Measurements from ENCODE around the gene RAB11FIP2.

Gene RAB11FIP2

DNA sequence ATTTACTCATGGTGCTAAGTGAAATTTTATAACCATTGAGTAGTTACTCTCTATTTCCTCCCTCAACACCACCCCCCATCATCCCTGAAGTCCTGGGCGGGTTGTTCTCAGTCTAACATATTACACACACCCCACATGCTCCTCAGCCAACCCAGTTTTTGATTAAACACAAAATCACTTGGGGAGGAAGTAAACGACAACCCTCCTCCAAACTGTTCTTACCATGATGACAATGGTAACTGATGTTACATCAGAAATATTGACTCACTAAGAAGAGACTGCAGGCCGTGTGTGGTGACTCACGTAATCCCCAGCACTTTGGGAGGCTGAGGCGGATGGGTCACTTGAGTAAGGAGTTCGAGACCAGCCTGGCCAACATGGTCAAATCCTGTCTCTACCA, 44.2 kb downstream of the RAB11FIP2 start:
- DNase-seq (ENCODE audit: insufficient read length, low spot score) = no peak
- no peak for FAIRE-seq
- TF ChIP-seq, protein P1, sequence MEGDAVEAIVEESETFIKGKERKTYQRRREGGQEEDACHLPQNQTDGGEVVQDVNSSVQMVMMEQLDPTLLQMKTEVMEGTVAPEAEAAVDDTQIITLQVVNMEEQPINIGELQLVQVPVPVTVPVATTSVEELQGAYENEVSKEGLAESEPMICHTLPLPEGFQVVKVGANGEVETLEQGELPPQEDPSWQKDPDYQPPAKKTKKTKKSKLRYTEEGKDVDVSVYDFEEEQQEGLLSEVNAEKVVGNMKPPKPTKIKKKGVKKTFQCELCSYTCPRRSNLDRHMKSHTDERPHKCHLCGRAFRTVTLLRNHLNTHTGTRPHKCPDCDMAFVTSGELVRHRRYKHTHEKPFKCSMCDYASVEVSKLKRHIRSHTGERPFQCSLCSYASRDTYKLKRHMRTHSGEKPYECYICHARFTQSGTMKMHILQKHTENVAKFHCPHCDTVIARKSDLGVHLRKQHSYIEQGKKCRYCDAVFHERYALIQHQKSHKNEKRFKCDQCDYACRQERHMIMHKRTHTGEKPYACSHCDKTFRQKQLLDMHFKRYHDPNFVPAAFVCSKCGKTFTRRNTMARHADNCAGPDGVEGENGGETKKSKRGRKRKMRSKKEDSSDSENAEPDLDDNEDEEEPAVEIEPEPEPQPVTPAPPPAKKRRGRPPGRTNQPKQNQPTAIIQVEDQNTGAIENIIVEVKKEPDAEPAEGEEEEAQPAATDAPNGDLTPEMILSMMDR (IDR thresholded peaks at IDR 0.05; ENCODE audit: insufficient read depth, missing control alignments) = no peak

DNA sequence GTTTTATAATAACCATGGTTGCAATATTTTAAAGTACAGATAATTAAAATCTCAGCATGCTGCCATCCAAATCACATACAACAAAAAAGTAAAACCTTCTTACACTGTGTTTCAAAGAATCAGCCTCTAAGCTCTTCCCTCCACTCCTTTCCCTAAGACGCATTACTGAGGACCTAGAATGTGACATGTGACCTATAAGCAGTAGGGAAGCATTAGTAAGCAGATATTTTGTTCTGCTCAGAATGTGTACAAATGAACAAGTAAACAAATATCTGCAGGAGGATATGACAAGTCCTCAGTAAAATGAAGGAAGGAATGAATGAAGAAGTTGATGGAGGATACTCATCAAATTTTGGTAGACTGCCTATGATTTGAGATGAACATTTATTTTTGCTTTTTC, 49.1 kb downstream of the RAB11FIP2 start:
- no peak for FAIRE-seq
- TF ChIP-seq, protein P1 (IDR thresholded peaks at IDR 0.05; ENCODE audit: insufficient read depth, missing control alignments) = no peak
- DNase-seq (ENCODE audit: insufficient read length, low spot score) = no peak

DNA sequence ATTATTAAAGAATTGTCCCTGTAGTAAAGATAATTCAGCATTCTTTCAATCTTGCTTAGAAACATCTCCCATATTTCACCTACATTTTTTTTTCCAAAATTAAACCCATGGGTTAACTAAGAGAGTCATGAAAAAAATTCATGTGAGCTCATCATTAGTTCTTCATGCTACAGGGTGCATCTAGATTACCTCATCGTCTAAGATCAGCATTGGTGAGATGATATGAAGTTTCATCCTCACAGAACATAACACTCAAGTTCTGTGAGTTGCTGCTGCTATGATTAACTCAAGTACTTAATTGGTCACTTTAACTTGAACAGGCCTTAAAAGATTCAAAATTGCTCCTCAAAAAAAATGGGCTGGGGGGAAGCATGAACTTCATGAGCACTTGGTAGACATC, 50.0 kb downstream of the RAB11FIP2 start:
- FAIRE-seq (no peak), DNase-seq (ENCODE audit: insufficient read length, low spot score) (no peak)
- TF ChIP-seq, protein P1 (IDR thresholded peaks at IDR 0.05; ENCODE audit: insufficient read depth, missing control alignments) = no peak

DNA sequence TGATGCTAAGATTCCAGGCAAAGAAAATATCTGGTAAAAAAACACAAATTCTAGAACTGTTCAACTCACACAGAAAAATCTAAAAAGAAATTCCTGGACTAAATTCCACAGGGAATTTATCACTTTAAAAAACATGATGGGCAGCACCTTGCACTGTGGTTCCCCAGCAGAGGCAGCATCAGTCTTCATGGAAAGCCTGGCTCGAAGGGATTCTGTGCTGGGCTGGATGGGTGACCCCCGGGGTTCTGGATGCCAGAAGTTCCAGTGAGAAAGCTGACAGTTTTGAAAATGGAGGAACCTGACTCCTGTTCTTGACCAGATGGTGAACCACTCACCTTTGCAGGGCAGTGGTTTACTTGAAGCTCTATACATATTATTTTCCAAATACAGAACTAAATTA, 52.0 kb downstream of the RAB11FIP2 start:
- TF ChIP-seq, protein P1 (IDR thresholded peaks at IDR 0.05; ENCODE audit: insufficient read depth, missing control alignments) = no peak
- no peak for FAIRE-seq
- DNase-seq (ENCODE audit: insufficient read length, low spot score) = no peak

DNA sequence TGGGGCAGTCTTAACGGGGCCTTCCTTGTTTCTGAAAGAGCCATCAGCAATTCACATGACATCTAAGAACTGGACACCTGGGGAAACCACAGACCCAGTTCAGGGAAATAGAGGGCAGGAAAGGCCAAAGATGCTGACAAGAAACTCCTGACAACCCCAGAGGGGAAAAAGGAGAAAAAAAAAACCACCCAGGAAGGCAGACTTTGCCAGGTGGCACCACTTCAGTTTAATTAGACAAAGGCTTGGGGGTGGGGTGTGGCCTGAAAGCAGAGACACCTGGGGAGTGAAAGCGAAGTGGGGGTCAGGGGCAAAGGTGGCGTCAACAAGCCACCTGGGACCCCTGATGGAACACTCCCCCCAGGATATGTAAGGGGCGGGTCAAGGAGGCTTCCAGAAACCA, 53.6 kb downstream of the RAB11FIP2 start:
- TF ChIP-seq, protein P1 (IDR thresholded peaks at IDR 0.05; ENCODE audit: insufficient read depth, missing control alignments) = no peak
- DNase-seq (ENCODE audit: insufficient read length, low spot score) (no peak), FAIRE-seq (no peak)

DNA sequence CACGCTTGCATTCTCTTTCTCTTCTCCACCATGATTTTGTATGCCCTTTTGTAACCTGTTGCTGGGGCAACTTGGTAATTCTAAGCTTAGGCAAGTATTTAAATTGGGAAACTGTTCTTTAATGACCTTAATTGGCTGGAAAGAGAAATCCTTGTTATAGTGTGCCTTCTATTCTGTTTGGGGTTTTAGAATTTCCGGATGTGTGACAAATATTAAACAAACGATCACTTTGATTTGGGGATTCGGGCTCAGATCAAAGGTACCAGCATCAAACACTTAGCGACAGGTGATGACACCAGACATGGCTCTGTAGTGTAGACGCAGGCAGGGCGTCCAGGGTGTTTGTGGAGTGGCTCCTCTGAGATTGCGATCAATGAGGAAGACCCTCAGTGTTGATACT, 55.0 kb downstream of the RAB11FIP2 start:
- FAIRE-seq (no peak), DNase-seq (ENCODE audit: insufficient read length, low spot score) (no peak)
- TF ChIP-seq, protein P1 (IDR thresholded peaks at IDR 0.05; ENCODE audit: insufficient read depth, missing control alignments) = no peak

DNA sequence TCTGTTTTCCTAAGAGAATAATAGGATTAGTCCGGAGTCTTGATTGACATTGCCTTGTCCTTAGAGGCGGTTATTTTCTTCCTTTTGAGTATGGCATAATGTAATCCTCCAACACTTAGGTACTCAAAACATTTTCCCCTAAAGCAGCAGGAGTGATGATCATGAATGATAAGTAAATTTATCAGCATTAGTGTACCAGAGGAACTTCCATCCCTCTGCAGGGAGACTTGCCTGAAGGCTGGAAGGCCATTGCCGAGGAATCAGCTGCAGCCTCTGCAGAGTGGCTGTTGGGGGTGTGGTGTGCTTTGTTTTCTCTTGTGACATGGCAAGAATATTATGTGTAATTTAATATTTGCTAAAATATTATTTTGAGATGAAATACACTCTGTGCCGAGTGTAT, 56.8 kb downstream of the RAB11FIP2 start:
- no peak for FAIRE-seq
- TF ChIP-seq, protein P1 (IDR thresholded peaks at IDR 0.05; ENCODE audit: insufficient read depth, missing control alignments) = no peak
- DNase-seq (ENCODE audit: insufficient read length, low spot score) = no peak
